Measurements from ENCODE around the gene FBXL5.

Gene FBXL5

DNA sequence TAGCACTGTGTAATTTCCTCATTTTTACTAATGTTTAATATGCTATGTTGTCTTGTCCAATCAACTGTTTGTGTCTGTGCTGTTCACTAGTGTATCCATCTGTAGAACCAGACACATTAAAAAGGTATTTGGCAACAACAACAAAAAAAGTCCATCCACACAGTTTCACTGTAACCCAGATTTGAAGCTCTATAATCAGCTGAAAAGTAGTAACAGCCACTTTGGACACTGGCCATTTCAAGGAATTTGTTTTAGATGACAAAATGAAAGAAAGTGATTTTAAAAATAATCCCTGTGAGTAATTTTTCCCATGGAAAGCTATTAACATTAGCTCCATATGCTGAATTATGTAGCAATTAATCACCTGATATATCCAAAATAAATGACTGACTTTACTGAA lies 2.2 kb upstream of the FBXL5 start:
- Histone ChIP-seq H3K4me1 (ENCODE audit: insufficient read depth, low read length) (peaks cover 16% of the 10 kb centered on the region), H3K27ac (ENCODE audit: low read depth, low read length) (no peak overlapping the region), H3K27me3 (ENCODE audit: control insufficient read depth in 1 of 2, insufficient read depth in 2 of 2, low read length in 2 of 2) (no peaks in the 10 kb centered on the region), H3K9me3 (ENCODE audit: low read length) (no peaks in the 10 kb centered on the region), H3K9ac (ENCODE audit: low read length) (no peak overlapping the region), H3K4me3 (ENCODE audit: low read depth in 1 of 2, low read length in 2 of 2) (no peak overlapping the region), H3K36me3 (ENCODE audit: insufficient read depth, low read length) (no peaks in the 10 kb centered on the region)

DNA sequence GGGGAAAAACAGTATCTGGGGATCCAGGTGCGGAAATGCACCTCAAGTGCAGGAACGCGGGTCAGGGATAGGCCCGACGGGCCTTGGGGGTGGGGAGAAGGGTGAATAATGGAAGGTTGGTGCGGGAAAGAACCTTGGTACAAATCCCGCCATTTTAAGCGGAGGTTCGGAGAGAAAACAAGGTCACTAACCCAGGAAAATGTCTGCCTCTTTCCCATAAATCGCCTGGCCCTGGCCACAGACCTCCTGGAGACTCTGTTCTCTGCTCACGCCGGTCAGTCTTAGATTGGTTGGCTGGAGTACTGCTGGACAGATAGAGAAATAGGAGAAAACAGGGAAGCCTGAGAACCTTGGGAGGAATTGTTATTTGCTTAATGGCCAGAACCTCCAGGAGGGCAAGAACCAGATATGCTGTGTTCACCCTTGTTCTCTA lies 897 bp upstream of the FBXL5 start:
- Histone ChIP-seq H3K4me3 (ENCODE audit: low read depth in 1 of 2, low read length in 2 of 2) (peak overlapping the region; percentile 83 to 85), H3K36me3 (ENCODE audit: insufficient read depth, low read length) (no peaks in the 10 kb centered on the region), H3K4me1 (ENCODE audit: insufficient read depth, low read length) (peaks cover 29% of the 10 kb centered on the region), H3K27ac (ENCODE audit: low read depth, low read length) (peak overlapping the region; percentile 98), H3K27me3 (ENCODE audit: control insufficient read depth in 1 of 2, insufficient read depth in 2 of 2, low read length in 2 of 2) (no peaks in the 10 kb centered on the region), H3K9ac (ENCODE audit: low read length) (peak overlapping the region; percentile 62), H3K9me3 (ENCODE audit: low read length) (no peaks in the 10 kb centered on the region)

DNA sequence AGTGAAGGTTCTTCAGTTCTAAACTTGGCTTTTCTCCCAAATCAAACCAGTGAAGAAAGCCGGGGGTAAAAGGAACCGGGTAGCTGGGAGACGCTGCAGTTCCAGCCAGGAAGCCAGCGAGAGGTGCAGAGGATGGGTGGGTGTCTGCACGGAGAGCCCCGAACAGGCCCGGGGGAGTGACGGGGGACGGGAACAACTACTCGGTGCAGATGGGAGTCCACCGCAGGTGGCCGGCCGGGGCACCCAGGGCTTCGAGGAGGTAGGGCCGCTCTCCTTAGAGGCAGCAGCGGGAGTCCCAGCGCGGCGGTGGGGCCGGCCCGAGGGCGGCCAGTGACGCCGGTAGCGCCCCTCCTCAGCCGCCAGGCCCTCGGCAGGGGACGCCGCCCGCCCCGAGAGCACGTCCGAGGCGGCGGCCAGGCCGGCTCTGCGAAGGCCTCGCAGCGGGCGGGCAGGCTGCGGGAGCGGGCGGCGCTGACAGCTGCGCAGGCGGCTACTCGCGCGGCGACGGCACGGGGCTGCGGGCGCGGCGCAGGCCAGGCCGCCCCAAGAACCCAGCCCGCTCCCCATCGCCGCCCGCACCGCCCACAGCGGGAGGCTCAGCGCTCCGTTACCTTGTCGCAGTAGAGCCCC lies 449 bp downstream of the FBXL5 start:
- peak overlapping the region; percentile 91 for H3K27ac ChIP-seq (ENCODE audit: low read depth, low read length)
- H3K9ac ChIP-seq (ENCODE audit: low read length) = peak overlapping the region; percentile 85
- no peaks in the 10 kb centered on the region for H3K27me3 ChIP-seq (ENCODE audit: control insufficient read depth in 1 of 2, insufficient read depth in 2 of 2, low read length in 2 of 2)
- no peaks in the 10 kb centered on the region for H3K36me3 ChIP-seq (ENCODE audit: insufficient read depth, low read length)
- H3K4me3 ChIP-seq (ENCODE audit: low read depth in 1 of 2, low read length in 2 of 2) = peak overlapping the region; percentile 83 to 96
- no peaks in the 10 kb centered on the region for H3K9me3 ChIP-seq (ENCODE audit: low read length)
- H3K4me1 ChIP-seq (ENCODE audit: insufficient read depth, low read length) = peaks cover 42% of the 10 kb centered on the region

DNA sequence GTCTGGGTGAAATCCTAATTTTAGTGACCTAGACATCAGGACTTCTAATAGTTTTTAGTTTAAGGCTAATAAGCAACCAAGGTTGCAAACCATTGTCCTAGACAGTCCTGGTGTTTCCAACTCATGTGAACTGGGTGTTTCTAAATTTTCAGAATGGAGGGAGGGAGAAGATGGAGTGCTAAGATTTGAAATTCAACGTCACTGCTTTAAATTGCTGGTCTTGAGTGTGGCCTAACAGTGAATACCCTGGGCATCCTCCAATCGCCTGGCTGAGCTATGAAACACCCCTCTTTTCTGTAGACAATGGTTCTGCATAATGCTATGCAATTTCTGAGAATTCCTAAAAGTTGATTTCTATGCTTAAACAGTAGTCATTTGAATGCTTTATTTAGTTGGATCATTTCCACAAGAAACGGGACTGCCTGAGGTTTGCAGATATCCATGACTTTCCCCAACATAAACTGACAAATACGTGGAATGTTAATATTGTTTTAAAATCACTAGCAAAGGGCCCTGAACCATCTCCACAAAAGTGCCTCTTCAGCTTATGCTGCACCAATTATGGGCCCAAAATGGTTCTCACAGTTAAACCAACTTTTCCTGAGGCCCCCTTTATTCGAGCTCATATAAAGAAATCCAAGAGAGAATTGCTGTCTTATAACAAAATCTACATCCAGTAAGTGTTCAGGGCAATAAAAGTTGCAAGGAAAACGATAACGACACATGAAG lies 1.1 kb downstream of the FBXL5 start:
- no peaks in the 10 kb centered on the region for H3K36me3 ChIP-seq (ENCODE audit: insufficient read depth, low read length)
- H3K27me3 ChIP-seq (ENCODE audit: control insufficient read depth in 1 of 2, insufficient read depth in 2 of 2, low read length in 2 of 2) = no peaks in the 10 kb centered on the region
- peak overlapping the region; percentile 91 for H3K27ac ChIP-seq (ENCODE audit: low read depth, low read length)
- peak overlapping the region; percentile 85 for H3K9ac ChIP-seq (ENCODE audit: low read length)
- H3K9me3 ChIP-seq (ENCODE audit: low read length) = no peaks in the 10 kb centered on the region
- peak overlapping the region; percentile 83 to 96 for H3K4me3 ChIP-seq (ENCODE audit: low read depth in 1 of 2, low read length in 2 of 2)
- H3K4me1 ChIP-seq (ENCODE audit: insufficient read depth, low read length) = peaks cover 47% of the 10 kb centered on the region

DNA sequence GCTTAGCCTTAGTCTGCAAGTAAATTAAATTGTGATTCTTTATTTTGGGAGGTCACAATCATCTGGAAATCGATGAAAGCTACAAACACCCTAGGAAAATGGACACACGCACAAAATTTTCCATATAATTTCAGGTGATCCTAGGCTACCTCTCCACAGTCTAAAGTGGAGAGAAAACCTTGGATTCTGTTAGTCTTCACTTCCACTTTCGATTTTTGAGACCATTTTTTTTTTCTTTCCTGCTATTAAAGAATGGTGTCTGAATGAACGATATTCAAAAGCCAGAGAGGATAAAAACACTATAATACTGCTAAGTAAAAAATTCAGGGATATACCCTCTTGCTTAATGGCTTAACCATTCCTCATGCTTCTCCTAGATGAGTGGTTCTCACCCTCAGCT lies 1.7 kb downstream of the FBXL5 start:
- Histone ChIP-seq H3K36me3 (ENCODE audit: insufficient read depth, low read length) (no peaks in the 10 kb centered on the region), H3K9ac (ENCODE audit: low read length) (peak overlapping the region; percentile 85), H3K27me3 (ENCODE audit: control insufficient read depth in 1 of 2, insufficient read depth in 2 of 2, low read length in 2 of 2) (no peaks in the 10 kb centered on the region), H3K27ac (ENCODE audit: low read depth, low read length) (peak overlapping the region; percentile 91), H3K4me1 (ENCODE audit: insufficient read depth, low read length) (peaks cover 53% of the 10 kb centered on the region), H3K9me3 (ENCODE audit: low read length) (no peaks in the 10 kb centered on the region), H3K4me3 (ENCODE audit: low read depth in 1 of 2, low read length in 2 of 2) (peak overlapping the region; percentile 11 to 83)

DNA sequence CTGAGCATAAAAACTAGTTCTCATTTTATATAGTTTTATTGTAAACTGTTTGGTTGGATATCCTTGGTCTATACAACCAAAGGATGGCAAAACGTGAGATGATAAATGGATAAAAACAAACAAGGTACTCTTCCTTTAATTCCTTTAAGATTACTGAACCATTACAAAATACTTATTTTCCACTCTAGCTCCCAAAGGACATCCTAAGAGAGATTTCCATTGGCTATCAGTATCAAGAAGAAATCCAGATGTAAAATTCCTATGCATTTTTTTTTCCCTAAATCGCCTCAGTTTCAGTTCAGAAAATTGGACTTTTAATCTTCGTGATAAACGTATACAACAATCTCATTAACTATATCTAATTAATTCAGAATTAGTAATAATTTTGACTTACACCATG lies 2.3 kb downstream of the FBXL5 start:
- H3K4me3 ChIP-seq (ENCODE audit: low read depth in 1 of 2, low read length in 2 of 2) = peak overlapping the region in 1 of 2 donors; percentile 83
- H3K4me1 ChIP-seq (ENCODE audit: insufficient read depth, low read length) = peaks cover 59% of the 10 kb centered on the region
- H3K27me3 ChIP-seq (ENCODE audit: control insufficient read depth in 1 of 2, insufficient read depth in 2 of 2, low read length in 2 of 2) = no peaks in the 10 kb centered on the region
- H3K9me3 ChIP-seq (ENCODE audit: low read length) = no peaks in the 10 kb centered on the region
- H3K36me3 ChIP-seq (ENCODE audit: insufficient read depth, low read length) = no peaks in the 10 kb centered on the region
- H3K9ac ChIP-seq (ENCODE audit: low read length) = peak overlapping the region; percentile 85
- H3K27ac ChIP-seq (ENCODE audit: low read depth, low read length) = peak overlapping the region; percentile 91

DNA sequence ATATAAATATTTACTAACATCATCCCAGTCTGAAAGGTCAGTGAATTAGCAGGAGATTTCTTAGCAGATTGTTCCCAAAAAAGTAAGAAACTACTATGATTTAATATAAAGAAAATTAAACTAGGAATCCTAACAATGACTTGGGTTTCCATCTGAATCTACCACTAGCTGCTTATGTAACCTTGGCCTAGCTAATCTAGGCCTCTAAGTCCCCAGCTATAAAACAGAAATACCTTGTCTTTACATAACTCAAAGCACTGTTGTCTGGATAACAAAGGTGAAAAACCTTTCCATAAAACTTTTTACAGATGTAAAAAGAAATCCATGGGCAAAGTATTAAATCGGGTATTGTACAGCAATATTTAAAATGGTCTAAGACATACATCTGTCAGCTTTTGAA lies 3.0 kb downstream of the FBXL5 start:
- Histone ChIP-seq H3K4me3 (ENCODE audit: low read depth in 1 of 2, low read length in 2 of 2) (no peak overlapping the region), H3K9ac (ENCODE audit: low read length) (peak overlapping the region; percentile 38), H3K27ac (ENCODE audit: low read depth, low read length) (peak overlapping the region; percentile 74), H3K9me3 (ENCODE audit: low read length) (no peaks in the 10 kb centered on the region), H3K27me3 (ENCODE audit: control insufficient read depth in 1 of 2, insufficient read depth in 2 of 2, low read length in 2 of 2) (no peaks in the 10 kb centered on the region), H3K4me1 (ENCODE audit: insufficient read depth, low read length) (peaks cover 64% of the 10 kb centered on the region), H3K36me3 (ENCODE audit: insufficient read depth, low read length) (no peaks in the 10 kb centered on the region)

DNA sequence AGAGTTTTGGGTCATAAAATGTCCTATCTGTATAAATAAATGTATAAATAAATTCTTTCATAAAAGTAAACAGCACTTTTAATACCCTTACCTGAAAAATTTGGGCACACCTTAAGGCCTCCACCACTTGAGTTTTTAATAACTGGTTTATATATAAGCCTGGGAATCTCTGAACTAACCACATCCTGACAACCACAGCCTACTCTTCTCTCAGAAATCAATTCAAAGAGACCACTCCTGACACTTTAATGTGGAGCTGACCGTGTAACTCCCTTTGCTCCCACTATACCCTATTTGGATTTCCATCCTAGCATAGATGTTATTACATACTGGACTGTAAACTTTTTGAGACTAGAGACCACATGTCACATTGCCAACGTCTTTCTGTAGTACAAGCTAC lies 3.5 kb downstream of the FBXL5 start:
- Histone ChIP-seq H3K9me3 (ENCODE audit: low read length) (no peaks in the 10 kb centered on the region), H3K4me1 (ENCODE audit: insufficient read depth, low read length) (peaks cover 64% of the 10 kb centered on the region), H3K27me3 (ENCODE audit: control insufficient read depth in 1 of 2, insufficient read depth in 2 of 2, low read length in 2 of 2) (no peaks in the 10 kb centered on the region), H3K9ac (ENCODE audit: low read length) (no peak overlapping the region), H3K27ac (ENCODE audit: low read depth, low read length) (peak overlapping the region; percentile 74), H3K4me3 (ENCODE audit: low read depth in 1 of 2, low read length in 2 of 2) (no peak overlapping the region), H3K36me3 (ENCODE audit: insufficient read depth, low read length) (no peaks in the 10 kb centered on the region)

DNA sequence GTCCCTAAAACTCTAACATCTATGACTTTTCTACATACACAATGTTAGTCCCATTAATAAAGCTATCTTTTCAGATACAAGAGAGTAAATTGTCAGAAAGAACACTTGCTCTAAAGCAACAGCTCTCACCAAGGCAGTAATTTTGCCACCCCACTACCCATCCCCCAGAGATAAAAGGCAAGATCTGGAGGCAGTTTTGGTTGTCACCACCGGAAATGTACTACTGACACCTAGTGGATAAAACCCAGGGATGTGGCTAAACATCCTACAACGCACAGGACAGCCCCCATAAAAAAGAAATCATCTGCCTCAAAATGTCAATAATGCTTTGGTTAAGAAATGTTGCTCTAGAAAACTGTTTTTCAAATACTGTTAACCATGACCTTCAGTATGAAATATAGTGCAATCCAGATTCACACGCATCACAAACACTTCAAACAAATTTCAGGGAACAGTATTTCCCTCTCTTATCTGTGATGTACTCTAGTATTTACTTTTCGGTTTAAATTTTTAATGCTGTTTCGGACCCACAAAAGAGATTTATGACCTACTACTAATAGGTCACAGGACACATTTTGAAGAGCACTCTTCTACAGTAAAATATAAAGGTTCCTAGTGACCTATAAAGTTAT lies 5.1 kb downstream of the FBXL5 start:
- peak overlapping the region; percentile 1 for H3K9ac ChIP-seq (ENCODE audit: low read length)
- H3K27ac ChIP-seq (ENCODE audit: low read depth, low read length) = peak overlapping the region; percentile 56
- no peak overlapping the region for H3K4me3 ChIP-seq (ENCODE audit: low read depth in 1 of 2, low read length in 2 of 2)
- H3K9me3 ChIP-seq (ENCODE audit: low read length) = no peaks in the 10 kb centered on the region
- H3K4me1 ChIP-seq (ENCODE audit: insufficient read depth, low read length) = peaks cover 64% of the 10 kb centered on the region
- H3K36me3 ChIP-seq (ENCODE audit: insufficient read depth, low read length) = no peaks in the 10 kb centered on the region
- H3K27me3 ChIP-seq (ENCODE audit: control insufficient read depth in 1 of 2, insufficient read depth in 2 of 2, low read length in 2 of 2) = no peaks in the 10 kb centered on the region

DNA sequence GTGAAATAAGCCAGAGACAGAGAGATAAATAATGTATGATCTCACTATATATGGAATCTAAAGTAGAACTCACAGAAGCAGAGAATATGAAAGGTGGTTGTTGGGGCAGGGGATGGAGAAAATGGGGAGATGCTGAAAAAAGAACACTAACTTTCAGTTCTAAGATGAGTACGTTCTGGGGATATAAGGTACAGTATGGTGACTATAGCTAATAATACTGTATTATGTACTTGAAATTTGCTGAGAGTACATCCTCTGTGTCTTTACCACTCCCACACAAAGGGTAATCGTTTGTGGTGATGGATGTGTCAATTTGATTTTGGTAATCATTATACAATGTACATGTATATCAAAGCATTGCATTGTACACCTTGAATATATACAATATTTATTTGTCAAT lies 6.6 kb downstream of the FBXL5 start:
- no peak overlapping the region for H3K4me3 ChIP-seq (ENCODE audit: low read depth in 1 of 2, low read length in 2 of 2)
- H3K9me3 ChIP-seq (ENCODE audit: low read length) = no peaks in the 10 kb centered on the region
- H3K36me3 ChIP-seq (ENCODE audit: insufficient read depth, low read length) = no peaks in the 10 kb centered on the region
- H3K27ac ChIP-seq (ENCODE audit: low read depth, low read length) = no peak overlapping the region
- H3K9ac ChIP-seq (ENCODE audit: low read length) = no peak overlapping the region
- peaks cover 61% of the 10 kb centered on the region for H3K4me1 ChIP-seq (ENCODE audit: insufficient read depth, low read length)
- H3K27me3 ChIP-seq (ENCODE audit: control insufficient read depth in 1 of 2, insufficient read depth in 2 of 2, low read length in 2 of 2) = no peaks in the 10 kb centered on the region

DNA sequence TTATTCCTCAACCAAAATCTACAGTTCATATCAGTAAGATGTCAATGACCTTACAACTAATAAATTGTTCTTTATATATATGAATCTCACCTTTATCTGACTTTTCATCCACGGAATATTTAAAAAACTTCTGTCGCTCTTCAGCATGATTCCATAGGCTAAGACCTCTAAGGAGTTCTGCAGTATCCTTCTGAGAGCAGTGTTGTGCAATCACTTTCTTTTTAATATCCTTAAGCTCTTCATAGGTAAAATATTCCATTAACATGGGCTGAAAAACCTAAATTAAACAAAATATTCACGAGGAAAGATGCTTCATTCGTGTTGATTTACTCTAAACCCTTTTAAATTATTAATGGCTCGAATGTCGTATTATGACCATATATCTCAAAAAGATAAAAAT lies 16.7 kb downstream of the FBXL5 start:
- H3K9ac ChIP-seq (ENCODE audit: low read length) = no peak overlapping the region
- peaks cover 5% of the 10 kb centered on the region for H3K4me1 ChIP-seq (ENCODE audit: insufficient read depth, low read length)
- H3K9me3 ChIP-seq (ENCODE audit: low read length) = no peaks in the 10 kb centered on the region
- no peaks in the 10 kb centered on the region for H3K27me3 ChIP-seq (ENCODE audit: control insufficient read depth in 1 of 2, insufficient read depth in 2 of 2, low read length in 2 of 2)
- peaks cover 35% of the 10 kb centered on the region for H3K36me3 ChIP-seq (ENCODE audit: insufficient read depth, low read length)
- no peak overlapping the region for H3K4me3 ChIP-seq (ENCODE audit: low read depth in 1 of 2, low read length in 2 of 2)
- H3K27ac ChIP-seq (ENCODE audit: low read depth, low read length) = no peak overlapping the region
